ENCODE data around the gene DCAF17. TPM values are rescaled to one million over a fixed set of nuclear protein-coding genes. Genes with fewer than 3 reads are reported as not detected.
A peak's percentile ranks its signal among the peaks of the same experiment; 100 is the strongest.

Gene DCAF17
- total RNA-seq, 1 donor from 2014 or later = 22.4 TPM

DNA sequence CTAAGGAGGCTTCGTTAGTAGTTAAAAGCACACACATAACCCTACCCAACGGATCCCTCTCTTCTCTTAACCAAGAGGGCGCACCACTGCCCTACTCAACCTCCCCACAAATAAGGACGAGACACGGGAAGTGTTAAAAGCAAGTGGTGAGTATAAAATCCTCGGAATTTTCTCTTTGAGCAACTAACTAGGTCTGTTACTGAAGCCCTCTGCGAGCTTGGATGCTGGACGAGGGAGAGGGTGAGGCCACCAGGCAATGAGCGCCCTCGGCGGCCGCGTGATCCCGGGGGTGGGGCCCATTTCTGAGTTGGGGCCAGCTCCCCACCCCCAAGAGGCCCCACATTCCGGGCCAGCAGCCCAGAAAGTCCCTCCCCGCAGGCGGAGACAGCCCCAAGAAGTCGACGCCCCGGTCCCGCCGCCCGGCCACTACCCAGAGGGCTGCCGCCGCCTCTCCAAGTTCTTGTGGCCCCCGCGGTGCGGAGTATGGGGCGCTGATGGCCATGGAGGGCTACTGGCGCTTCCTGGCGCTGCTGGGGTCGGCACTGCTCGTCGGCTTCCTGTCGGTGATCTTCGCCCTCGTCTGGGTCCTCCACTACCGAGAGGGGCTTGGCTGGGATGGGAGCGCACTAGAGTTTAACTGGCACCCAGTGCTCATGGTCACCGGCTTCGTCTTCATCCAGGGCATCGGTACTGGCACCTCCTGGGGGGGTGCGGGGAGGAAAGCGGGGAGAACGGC is 88.2 kb downstream of the DCAF17 start, which contains the start of gene CYBRD1:
Gene CYBRD1, plus strand, starts transcription at position 423 of the 736 bp plus-strand sequence. Its CDS starts 72 bp downstream, at position 495.
- TF ChIP-seq, protein P1, sequence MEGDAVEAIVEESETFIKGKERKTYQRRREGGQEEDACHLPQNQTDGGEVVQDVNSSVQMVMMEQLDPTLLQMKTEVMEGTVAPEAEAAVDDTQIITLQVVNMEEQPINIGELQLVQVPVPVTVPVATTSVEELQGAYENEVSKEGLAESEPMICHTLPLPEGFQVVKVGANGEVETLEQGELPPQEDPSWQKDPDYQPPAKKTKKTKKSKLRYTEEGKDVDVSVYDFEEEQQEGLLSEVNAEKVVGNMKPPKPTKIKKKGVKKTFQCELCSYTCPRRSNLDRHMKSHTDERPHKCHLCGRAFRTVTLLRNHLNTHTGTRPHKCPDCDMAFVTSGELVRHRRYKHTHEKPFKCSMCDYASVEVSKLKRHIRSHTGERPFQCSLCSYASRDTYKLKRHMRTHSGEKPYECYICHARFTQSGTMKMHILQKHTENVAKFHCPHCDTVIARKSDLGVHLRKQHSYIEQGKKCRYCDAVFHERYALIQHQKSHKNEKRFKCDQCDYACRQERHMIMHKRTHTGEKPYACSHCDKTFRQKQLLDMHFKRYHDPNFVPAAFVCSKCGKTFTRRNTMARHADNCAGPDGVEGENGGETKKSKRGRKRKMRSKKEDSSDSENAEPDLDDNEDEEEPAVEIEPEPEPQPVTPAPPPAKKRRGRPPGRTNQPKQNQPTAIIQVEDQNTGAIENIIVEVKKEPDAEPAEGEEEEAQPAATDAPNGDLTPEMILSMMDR (conservative IDR thresholded peaks at IDR 0.05) = no peak
- no peaks in the 10 kb centered on the region for H3K36me3 Mint-ChIP-seq (ENCODE audit: low read depth)
- peaks cover 12% of the 10 kb centered on the region for H3K27me3 Mint-ChIP-seq (ENCODE audit: low read depth)
- no peaks in the 10 kb centered on the region for H3K9me3 Mint-ChIP-seq
- peak within 1 kb of the TSS; percentile 97 for H3K4me3 Mint-ChIP-seq
- peaks cover 25% of the 10 kb centered on the region for H3K4me1 Mint-ChIP-seq
- H3K27ac Mint-ChIP-seq (ENCODE audit: unreplicated experiment) = peak within 1 kb of the TSS; percentile 92
- peak; percentile 45 for DNase-seq (ENCODE audit: low read depth, low spot score)

DNA sequence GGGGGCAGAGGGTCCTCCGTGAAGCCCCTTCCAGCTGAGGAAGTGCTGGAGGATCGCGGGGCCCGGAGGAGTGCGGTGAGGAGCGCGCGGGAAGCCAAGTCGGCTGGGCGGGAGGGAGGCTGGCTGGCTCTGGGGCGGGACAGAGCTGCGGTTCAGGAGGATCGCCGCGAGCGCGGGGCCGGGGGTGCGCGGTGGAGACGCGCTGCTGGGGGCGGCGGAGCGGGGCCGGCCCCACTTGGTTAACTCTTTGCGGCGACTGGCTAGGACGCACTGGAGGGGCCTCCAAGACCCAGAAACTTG is 88.7 kb downstream of the DCAF17 start:
- peaks cover 12% of the 10 kb centered on the region for H3K27me3 Mint-ChIP-seq (ENCODE audit: low read depth)
- no peaks in the 10 kb centered on the region for H3K9me3 Mint-ChIP-seq
- no peak for DNase-seq (ENCODE audit: low read depth, low spot score)
- peak overlapping the region; percentile 91 for H3K27ac Mint-ChIP-seq (ENCODE audit: unreplicated experiment)
- peaks cover 25% of the 10 kb centered on the region for H3K4me1 Mint-ChIP-seq
- TF ChIP-seq, protein P1 (conservative IDR thresholded peaks at IDR 0.05) = no peak
- no peaks in the 10 kb centered on the region for H3K36me3 Mint-ChIP-seq (ENCODE audit: low read depth)
- peak overlapping the region; percentile 97 for H3K4me3 Mint-ChIP-seq

DNA sequence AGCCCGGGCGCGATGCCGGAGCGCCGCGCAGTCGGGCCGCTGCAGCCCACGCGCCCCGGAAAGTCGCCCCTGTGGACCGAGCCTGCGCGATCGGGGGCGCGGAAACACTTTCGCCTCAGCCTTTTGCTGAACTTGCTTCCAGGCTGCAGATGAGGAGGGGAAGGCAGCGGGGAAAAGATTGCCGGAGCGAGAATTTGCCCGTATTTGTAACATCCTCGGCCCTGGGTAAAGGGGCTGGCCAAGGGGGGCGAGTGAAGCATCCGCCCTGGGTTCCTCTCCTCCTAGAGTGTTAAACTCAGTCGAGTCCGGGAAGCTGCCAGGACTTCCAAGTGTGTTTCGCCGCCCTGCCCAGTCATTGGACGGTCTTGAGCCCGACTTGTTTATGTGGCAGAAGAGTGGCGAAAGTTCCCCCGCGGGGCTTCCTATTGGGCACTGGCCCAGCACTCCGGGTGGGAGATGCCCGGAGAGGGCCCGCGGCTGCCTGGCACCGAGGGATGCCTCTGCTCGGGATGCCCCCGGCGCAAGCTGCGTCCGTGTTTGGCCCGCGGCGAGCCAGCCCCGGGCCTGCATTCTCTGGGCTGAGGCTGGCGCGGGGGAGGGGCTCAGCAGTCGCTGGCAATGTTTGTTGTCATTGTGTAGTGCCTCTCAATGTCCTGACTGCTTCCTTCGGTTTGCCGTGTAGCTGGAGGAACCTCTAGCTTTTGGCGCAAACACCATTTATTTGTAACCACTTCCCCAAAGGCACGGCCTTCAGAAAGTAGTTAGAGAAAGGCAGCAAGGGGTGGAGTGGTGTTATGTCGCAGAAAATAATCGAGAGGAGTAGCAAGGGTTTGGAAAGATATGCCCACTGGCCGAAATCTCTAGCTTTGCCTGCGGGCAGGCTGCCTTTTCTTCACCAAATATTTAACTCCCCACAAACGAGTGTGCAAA is 89.3 kb downstream of the DCAF17 start:
- H3K4me3 Mint-ChIP-seq = peak overlapping the region; percentile 97
- peak; percentile 53 for DNase-seq (ENCODE audit: low read depth, low spot score)
- H3K27me3 Mint-ChIP-seq (ENCODE audit: low read depth) = peaks cover 12% of the 10 kb centered on the region
- H3K36me3 Mint-ChIP-seq (ENCODE audit: low read depth) = no peaks in the 10 kb centered on the region
- H3K4me1 Mint-ChIP-seq = peaks cover 25% of the 10 kb centered on the region
- peak overlapping the region; percentile 92 for H3K27ac Mint-ChIP-seq (ENCODE audit: unreplicated experiment)
- TF ChIP-seq, protein P1 (conservative IDR thresholded peaks at IDR 0.05) = no peak
- no peaks in the 10 kb centered on the region for H3K9me3 Mint-ChIP-seq

DNA sequence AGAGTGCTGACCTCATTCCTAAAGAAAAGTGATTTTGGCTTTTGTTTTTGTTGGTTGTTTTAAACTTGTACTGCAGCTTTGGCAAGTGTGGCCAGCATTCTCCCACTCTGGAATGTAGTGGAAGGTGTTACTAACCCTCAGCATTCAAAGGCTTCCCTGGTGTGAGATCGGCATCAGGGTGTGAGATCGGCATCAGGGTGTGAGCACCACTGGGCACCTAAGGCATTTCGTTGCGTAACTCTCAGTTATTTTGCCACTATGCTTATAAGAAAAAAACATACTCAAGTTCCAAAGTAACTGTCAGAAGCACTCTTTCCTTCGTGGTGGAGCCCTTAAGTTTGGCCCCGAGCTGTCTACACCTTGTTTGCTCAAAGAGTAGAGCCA is 90.0 kb downstream of the DCAF17 start:
- no peak for DNase-seq (ENCODE audit: low read depth, low spot score)
- H3K27ac Mint-ChIP-seq (ENCODE audit: unreplicated experiment) = no peak overlapping the region
- H3K27me3 Mint-ChIP-seq (ENCODE audit: low read depth) = peaks cover 12% of the 10 kb centered on the region
- peaks cover 25% of the 10 kb centered on the region for H3K4me1 Mint-ChIP-seq
- H3K36me3 Mint-ChIP-seq (ENCODE audit: low read depth) = no peaks in the 10 kb centered on the region
- H3K4me3 Mint-ChIP-seq = peak overlapping the region; percentile 97
- TF ChIP-seq, protein P1 (conservative IDR thresholded peaks at IDR 0.05) = no peak
- H3K9me3 Mint-ChIP-seq = no peaks in the 10 kb centered on the region

DNA sequence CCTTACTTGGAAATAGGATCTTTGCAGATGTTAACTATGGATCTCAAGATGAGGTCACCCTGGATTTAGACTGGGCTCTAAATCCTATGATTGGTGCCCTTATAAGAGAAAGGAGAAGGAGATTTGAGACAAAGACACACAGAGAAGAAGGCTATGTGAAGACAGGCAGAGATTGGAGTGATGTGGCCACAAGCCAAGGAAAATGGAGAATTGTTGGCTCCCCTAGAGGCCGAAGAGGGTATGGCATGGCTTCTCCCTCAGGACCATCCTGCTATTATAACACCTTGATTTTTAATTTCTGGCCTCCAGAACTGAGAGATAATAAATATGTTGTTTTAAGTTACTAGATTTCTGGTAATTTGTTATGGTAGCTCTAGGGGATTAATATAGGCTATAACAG is 95.9 kb downstream of the DCAF17 start:
- Mint-ChIP-seq H3K4me1 (no peaks in the 10 kb centered on the region), H3K27me3 (ENCODE audit: low read depth) (peaks cover 4% of the 10 kb centered on the region), H3K27ac (ENCODE audit: unreplicated experiment) (no peak overlapping the region), H3K4me3 (no peak overlapping the region), H3K9me3 (peaks cover 6% of the 10 kb centered on the region), H3K36me3 (ENCODE audit: low read depth) (no peaks in the 10 kb centered on the region)
- TF ChIP-seq, protein P1 (conservative IDR thresholded peaks at IDR 0.05) = peak; percentile 64
- no peak for DNase-seq (ENCODE audit: low read depth, low spot score)

All from neural crest cell (in vitro differentiated cells).